Liver (tissue), 9 donors: ENCODE results near the gene GIMAP4. TPM values are rescaled to one million over a fixed set of nuclear protein-coding genes. Genes with fewer than 3 reads are reported as not detected.

Experiments
- DNase-seq: peaks from one replicate; pipeline ENCODE4 v3.0.0-alpha.2; 2017; ENCODE audit warnings: low spot score
- H3K27ac ChIP-seq, 2 donors: one replicate each; pipeline ENCODE4 v1.7.0; 2013; ENCODE audit warnings: inconsistent platforms in 2 of 2, low read length in 2 of 2, control low read depth in 1 of 2, low read depth in 1 of 2, mild to moderate bottlenecking in 1 of 2
- H3K27me3 ChIP-seq, 4 donors: one replicate each; pipeline versions ENCODE4 v1.6.1 to v1.7.0; 2013; ENCODE audit warnings: low read length in 3 of 4, inconsistent platforms in 1 of 4, mild to moderate bottlenecking in 1 of 4, moderate library complexity in 1 of 4; ENCODE audit not compliant: control insufficient read depth in 4 of 4, insufficient read depth in 4 of 4
- H3K36me3 ChIP-seq, 4 donors: one replicate each; pipeline versions ENCODE4 v1.6.1 to v1.7.0; 2013; ENCODE audit warnings: low read length in 3 of 4, mild to moderate bottlenecking in 3 of 4, low read depth in 1 of 4, moderate library complexity in 1 of 4; ENCODE audit not compliant: control insufficient read depth in 4 of 4, insufficient read depth in 3 of 4
- H3K4me1 ChIP-seq, 4 donors: one replicate each; pipeline versions ENCODE4 v1.6.1 to v1.7.0; 2013; ENCODE audit warnings: low read length in 3 of 4, mild to moderate bottlenecking in 3 of 4, moderate library complexity in 1 of 4; ENCODE audit not compliant: control insufficient read depth in 4 of 4, insufficient read depth in 4 of 4
- H3K4me3 ChIP-seq, 3 donors: one replicate each; pipeline versions ENCODE4 v1.6.1 to v1.7.0; 2013; ENCODE audit warnings: low read length in 3 of 3, control low read depth in 1 of 3, low read depth in 1 of 3, mild to moderate bottlenecking in 1 of 3
- H3K9ac ChIP-seq, 2 donors: one replicate each; pipeline ENCODE4 v1.7.0; 2013; ENCODE audit warnings: low read length in 2 of 2, mild to moderate bottlenecking in 2 of 2, moderate library complexity in 2 of 2, control low read depth in 1 of 2, low read depth in 1 of 2
- H3K9me3 ChIP-seq, 4 donors: one replicate each; pipeline versions ENCODE4 v1.6.1 to v1.7.0; 2013; ENCODE audit warnings: low read length in 3 of 4; ENCODE audit not compliant: control insufficient read depth in 4 of 4
- EGR1 ChIP-seq, 2 donors: IDR thresholded peaks; 2 replicates each; pipeline ENCODE4 v1.6.1; 2016 to 2018; ENCODE audit warnings: antibody characterized with exemption in 2 of 2, low read depth in 2 of 2
- FOXA1 ChIP-seq: IDR thresholded peaks from 2 replicates; pipeline ENCODE4 v1.6.1; 2016; ENCODE audit warnings: antibody characterized with exemption
- FOXA2 ChIP-seq: IDR thresholded peaks from 2 replicates; pipeline ENCODE4 v1.6.1; 2016; ENCODE audit warnings: antibody characterized with exemption
- GABPA ChIP-seq, 2 donors: IDR thresholded peaks in 1 of 2; conservative IDR thresholded peaks in 1 of 2; 2 replicates each; pipeline ENCODE4 v1.6.1; 2016; ENCODE audit warnings: antibody characterized with exemption in 2 of 2, mild to moderate bottlenecking in 1 of 2, moderate library complexity in 1 of 2
- HNF4A ChIP-seq, 2 donors: conservative IDR thresholded peaks; 2 replicates each; pipeline ENCODE4 v1.6.1; 2016; ENCODE audit warnings: antibody characterized with exemption in 2 of 2, mild to moderate bottlenecking in 2 of 2
- HNF4G ChIP-seq: IDR thresholded peaks from 2 replicates; pipeline ENCODE4 v1.6.1; 2016; ENCODE audit warnings: antibody characterized with exemption
- JUND ChIP-seq, 2 donors: IDR thresholded peaks; 2 replicates each; pipeline ENCODE4 v1.6.1; 2016; ENCODE audit warnings: antibody characterized with exemption in 2 of 2
- NR2F2 ChIP-seq: IDR thresholded peaks from 2 replicates; pipeline ENCODE4 v1.6.1; 2016; ENCODE audit warnings: antibody characterized with exemption
- RAD21 ChIP-seq, 2 donors: IDR thresholded peaks; 2 replicates each; pipeline ENCODE4 v1.6.1; 2016; ENCODE audit warnings: antibody characterized with exemption in 2 of 2, mild to moderate bottlenecking in 2 of 2
- RXRA ChIP-seq, 2 donors: IDR thresholded peaks; 2 replicates each; pipeline ENCODE4 v1.6.1; 2017 to 2018; ENCODE audit warnings: antibody characterized with exemption in 2 of 2, mild to moderate bottlenecking in 1 of 2
- SP1 ChIP-seq: IDR thresholded peaks from 2 replicates; pipeline ENCODE4 v1.6.1; 2018; ENCODE audit warnings: antibody characterized with exemption, mild to moderate bottlenecking
- TAF1 ChIP-seq: conservative IDR thresholded peaks from 2 replicates; pipeline ENCODE4 v1.6.1; 2016; ENCODE audit warnings: antibody characterized with exemption, mild to moderate bottlenecking
- YY1 ChIP-seq: IDR thresholded peaks from 2 replicates; pipeline ENCODE4 v1.6.1; 2016; ENCODE audit warnings: antibody characterized with exemption, mild to moderate bottlenecking
- WGBS: extraction: QIAGEN DNeasy Blood & Tissue Kit; methylation state at CpG from one replicate; pipeline ENCODE4 v1.1.7; 2013; 5-methylcytosine and 5-hydroxymethylcytosine counted together
- polyA plus RNA-seq, 2 donors: library from polyadenylated mRNA; stranded (reverse) in 1 of 2; unstranded in 1 of 2; fragments of 200-250 nt in 1 of 2; fragments of >200 nt in 1 of 2; fragmentation: Nextera tagmentation in 1 of 2; extraction: Ambion mirVana in 1 of 2; gene quantifications; one replicate each; pipeline versions ENCODE4 v1.2.1 to v1.2.3, GENCODE V29; 2013 to 2015
- total RNA-seq, 2 donors: library from RNA; depleted of rRNA; stranded (reverse); fragments of >200 nt; gene quantifications; one replicate each; pipeline ENCODE4 v1.2.3, GENCODE V29; 2014
- TF ChIP-seq, protein P1 (sequence below): IDR thresholded peaks from 2 replicates; pipeline ENCODE4 v1.6.1; 2016; ENCODE audit warnings: antibody characterized with exemption, mild to moderate bottlenecking
- TF ChIP-seq, protein P2 (sequence below): IDR thresholded peaks from 2 replicates; pipeline ENCODE4 v1.6.1; 2016; ENCODE audit warnings: antibody characterized with exemption
- TF ChIP-seq, protein P3 (sequence below): fragments of 150-350 bp; IDR thresholded peaks from 2 replicates; pipeline ENCODE4 v1.5.1; 2017; ENCODE audit warnings: improper control_type of control experiment, low read depth, low read length; ENCODE audit not compliant: missing input control
- TF ChIP-seq, protein P4 (sequence below): IDR thresholded peaks from 2 replicates; pipeline ENCODE4 v1.6.1; 2016; ENCODE audit warnings: antibody characterized with exemption
- TF ChIP-seq, protein P5 (sequence below): IDR thresholded peaks from 2 replicates; pipeline ENCODE4 v1.6.1; 2016; ENCODE audit warnings: antibody characterized with exemption
- donor health status: healthy.
- donor health status: healthy.
- donor health status: healthy.
- donor health status: healthy.
- donor health status: healthy.

The GIMAP4 gene
- total and polyA plus RNA-seq, 4 donors: 14.6 to 21.3 (median 15.7) TPM

DNA sequence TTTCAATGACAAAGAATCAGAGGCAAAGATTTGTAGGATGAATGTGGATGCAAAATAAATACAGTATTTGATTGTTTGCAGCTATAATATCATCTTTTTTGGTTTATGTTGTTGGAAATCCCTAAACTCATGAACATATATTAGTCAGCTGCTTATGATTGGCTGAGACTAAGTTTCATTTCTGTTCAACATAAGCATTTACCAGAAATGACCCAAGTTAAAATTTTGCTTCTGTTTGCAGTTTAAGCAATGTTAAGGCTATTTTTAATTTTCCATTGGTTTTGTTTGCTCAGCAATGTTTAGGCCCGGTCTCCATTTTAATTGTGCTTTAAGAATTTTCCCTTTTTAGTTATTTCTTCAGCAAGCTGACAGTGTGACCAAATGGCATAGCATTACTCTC is 43.0 kb downstream of the GIMAP4 start:
- TF ChIP-seq RAD21 (IDR thresholded peaks at IDR 0.05) (no peak), YY1 (no peak), FOXA1 (no peak)
- TF ChIP-seq, protein P1, sequence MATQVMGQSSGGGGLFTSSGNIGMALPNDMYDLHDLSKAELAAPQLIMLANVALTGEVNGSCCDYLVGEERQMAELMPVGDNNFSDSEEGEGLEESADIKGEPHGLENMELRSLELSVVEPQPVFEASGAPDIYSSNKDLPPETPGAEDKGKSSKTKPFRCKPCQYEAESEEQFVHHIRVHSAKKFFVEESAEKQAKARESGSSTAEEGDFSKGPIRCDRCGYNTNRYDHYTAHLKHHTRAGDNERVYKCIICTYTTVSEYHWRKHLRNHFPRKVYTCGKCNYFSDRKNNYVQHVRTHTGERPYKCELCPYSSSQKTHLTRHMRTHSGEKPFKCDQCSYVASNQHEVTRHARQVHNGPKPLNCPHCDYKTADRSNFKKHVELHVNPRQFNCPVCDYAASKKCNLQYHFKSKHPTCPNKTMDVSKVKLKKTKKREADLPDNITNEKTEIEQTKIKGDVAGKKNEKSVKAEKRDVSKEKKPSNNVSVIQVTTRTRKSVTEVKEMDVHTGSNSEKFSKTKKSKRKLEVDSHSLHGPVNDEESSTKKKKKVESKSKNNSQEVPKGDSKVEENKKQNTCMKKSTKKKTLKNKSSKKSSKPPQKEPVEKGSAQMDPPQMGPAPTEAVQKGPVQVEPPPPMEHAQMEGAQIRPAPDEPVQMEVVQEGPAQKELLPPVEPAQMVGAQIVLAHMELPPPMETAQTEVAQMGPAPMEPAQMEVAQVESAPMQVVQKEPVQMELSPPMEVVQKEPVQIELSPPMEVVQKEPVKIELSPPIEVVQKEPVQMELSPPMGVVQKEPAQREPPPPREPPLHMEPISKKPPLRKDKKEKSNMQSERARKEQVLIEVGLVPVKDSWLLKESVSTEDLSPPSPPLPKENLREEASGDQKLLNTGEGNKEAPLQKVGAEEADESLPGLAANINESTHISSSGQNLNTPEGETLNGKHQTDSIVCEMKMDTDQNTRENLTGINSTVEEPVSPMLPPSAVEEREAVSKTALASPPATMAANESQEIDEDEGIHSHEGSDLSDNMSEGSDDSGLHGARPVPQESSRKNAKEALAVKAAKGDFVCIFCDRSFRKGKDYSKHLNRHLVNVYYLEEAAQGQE: no peak
- TF ChIP-seq, protein P2, sequence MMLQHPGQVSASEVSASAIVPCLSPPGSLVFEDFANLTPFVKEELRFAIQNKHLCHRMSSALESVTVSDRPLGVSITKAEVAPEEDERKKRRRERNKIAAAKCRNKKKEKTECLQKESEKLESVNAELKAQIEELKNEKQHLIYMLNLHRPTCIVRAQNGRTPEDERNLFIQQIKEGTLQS: no peak
- DNase-seq: no peak
- Histone ChIP-seq H3K27me3 (no peaks in the 10 kb centered on the region), H3K9ac (no peak overlapping the region), H3K4me3 (no peak overlapping the region), H3K9me3 (no peaks in the 10 kb centered on the region), H3K27ac (no peak overlapping the region), H3K4me1 (no peaks in the 10 kb centered on the region), H3K36me3 (no peaks in the 10 kb centered on the region)
- 72% methylated on average over 1 of the region's 1 CpG for WGBS

DNA sequence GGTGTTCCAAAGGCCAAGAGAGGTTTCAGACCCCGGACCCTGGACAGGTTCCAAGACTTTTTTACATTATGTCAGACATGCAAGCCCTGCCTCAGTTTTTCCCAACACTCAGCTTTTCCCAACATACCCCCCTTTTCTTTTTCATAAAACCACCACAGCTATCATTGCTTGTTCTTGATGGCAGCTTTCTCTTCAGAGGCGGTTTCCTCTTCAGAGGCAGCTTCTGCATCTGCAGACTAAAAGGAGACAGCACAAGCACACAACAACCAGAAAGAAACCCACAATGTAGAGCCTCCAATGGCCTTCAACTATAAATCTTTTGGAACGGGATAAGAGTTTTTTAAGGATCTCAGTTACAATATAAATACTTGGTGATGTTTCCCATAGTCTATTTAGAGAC is 45.7 kb downstream of the GIMAP4 start:
- Histone ChIP-seq H3K4me3 (no peak overlapping the region), H3K27ac (no peak overlapping the region), H3K4me1 (no peaks in the 10 kb centered on the region), H3K9ac (no peak overlapping the region), H3K27me3 (no peaks in the 10 kb centered on the region), H3K36me3 (no peaks in the 10 kb centered on the region), H3K9me3 (no peaks in the 10 kb centered on the region)
- WGBS: 80% methylated on average over 3 of the region's 3 CpGs
- DNase-seq: no peak
- no peak for TF ChIP-seq RXRA (IDR thresholded peaks at IDR 0.05)
- no peak for TF ChIP-seq HNF4A (conservative IDR thresholded peaks at IDR 0.05)
- no peak for TF ChIP-seq NR2F2
- TF ChIP-seq FOXA1: no peak
- no peak for TF ChIP-seq GABPA (IDR thresholded peaks at IDR 0.05 in 1 of 2, conservative IDR thresholded peaks at IDR 0.05 in 1 of 2)
- TF ChIP-seq RAD21 (IDR thresholded peaks at IDR 0.05): no peak
- no peak for TF ChIP-seq YY1
- TF ChIP-seq, protein P2: no peak
- TF ChIP-seq HNF4G: no peak
- no peak for TF ChIP-seq EGR1 (IDR thresholded peaks at IDR 0.05; ENCODE audit: low read depth in 2 of 2)
- TF ChIP-seq, protein P1: no peak
- TF ChIP-seq FOXA2: no peak
- no peak for TF ChIP-seq SP1
- no peak for TF ChIP-seq JUND (IDR thresholded peaks at IDR 0.05)
- no peak for TF ChIP-seq TAF1
- TF ChIP-seq, protein P3, sequence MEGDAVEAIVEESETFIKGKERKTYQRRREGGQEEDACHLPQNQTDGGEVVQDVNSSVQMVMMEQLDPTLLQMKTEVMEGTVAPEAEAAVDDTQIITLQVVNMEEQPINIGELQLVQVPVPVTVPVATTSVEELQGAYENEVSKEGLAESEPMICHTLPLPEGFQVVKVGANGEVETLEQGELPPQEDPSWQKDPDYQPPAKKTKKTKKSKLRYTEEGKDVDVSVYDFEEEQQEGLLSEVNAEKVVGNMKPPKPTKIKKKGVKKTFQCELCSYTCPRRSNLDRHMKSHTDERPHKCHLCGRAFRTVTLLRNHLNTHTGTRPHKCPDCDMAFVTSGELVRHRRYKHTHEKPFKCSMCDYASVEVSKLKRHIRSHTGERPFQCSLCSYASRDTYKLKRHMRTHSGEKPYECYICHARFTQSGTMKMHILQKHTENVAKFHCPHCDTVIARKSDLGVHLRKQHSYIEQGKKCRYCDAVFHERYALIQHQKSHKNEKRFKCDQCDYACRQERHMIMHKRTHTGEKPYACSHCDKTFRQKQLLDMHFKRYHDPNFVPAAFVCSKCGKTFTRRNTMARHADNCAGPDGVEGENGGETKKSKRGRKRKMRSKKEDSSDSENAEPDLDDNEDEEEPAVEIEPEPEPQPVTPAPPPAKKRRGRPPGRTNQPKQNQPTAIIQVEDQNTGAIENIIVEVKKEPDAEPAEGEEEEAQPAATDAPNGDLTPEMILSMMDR: no peak
- TF ChIP-seq, protein P4, sequence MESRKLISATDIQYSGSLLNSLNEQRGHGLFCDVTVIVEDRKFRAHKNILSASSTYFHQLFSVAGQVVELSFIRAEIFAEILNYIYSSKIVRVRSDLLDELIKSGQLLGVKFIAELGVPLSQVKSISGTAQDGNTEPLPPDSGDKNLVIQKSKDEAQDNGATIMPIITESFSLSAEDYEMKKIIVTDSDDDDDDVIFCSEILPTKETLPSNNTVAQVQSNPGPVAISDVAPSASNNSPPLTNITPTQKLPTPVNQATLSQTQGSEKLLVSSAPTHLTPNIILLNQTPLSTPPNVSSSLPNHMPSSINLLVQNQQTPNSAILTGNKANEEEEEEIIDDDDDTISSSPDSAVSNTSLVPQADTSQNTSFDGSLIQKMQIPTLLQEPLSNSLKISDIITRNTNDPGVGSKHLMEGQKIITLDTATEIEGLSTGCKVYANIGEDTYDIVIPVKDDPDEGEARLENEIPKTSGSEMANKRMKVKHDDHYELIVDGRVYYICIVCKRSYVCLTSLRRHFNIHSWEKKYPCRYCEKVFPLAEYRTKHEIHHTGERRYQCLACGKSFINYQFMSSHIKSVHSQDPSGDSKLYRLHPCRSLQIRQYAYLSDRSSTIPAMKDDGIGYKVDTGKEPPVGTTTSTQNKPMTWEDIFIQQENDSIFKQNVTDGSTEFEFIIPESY: no peak
- TF ChIP-seq, protein P5, sequence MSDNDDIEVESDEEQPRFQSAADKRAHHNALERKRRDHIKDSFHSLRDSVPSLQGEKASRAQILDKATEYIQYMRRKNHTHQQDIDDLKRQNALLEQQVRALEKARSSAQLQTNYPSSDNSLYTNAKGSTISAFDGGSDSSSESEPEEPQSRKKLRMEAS: no peak
